H9 (cell line): ENCODE results near the gene CRABP2. TPM values are rescaled to one million over a fixed set of nuclear protein-coding genes. Genes with fewer than 3 reads are reported as not detected.

Experiments
- DNase-seq: peaks from one replicate; pipeline ENCODE4 v3.0.0-alpha.2; 2017
- H2AFZ ChIP-seq: one replicate; pipeline ENCODE4 v1.6.1; 2013; ENCODE audit warnings: mild to moderate bottlenecking, low read length, control low read depth, moderate library complexity
- H2AK5ac ChIP-seq: 2 replicates; pipeline ENCODE4 v1.6.1; 2013; ENCODE audit warnings: low read length, control low read depth, mixed read lengths; ENCODE audit not compliant: insufficient read length
- H2BK120ac ChIP-seq: one replicate; pipeline ENCODE4 v1.6.1; 2013; ENCODE audit warnings: low read depth, mild to moderate bottlenecking, low read length, control low read depth, inconsistent platforms; ENCODE audit not compliant: poor library complexity, severe bottlenecking
- H2BK12ac ChIP-seq: 2 replicates; pipeline ENCODE4 v1.6.1; 2013; ENCODE audit warnings: low read length, control low read depth, mixed read lengths, low read depth; ENCODE audit not compliant: insufficient read length
- H2BK15ac ChIP-seq: 2 replicates; pipeline ENCODE4 v1.6.1; 2013; ENCODE audit warnings: low read depth, low read length, control low read depth
- H2BK20ac ChIP-seq: one replicate; pipeline ENCODE4 v1.6.1; 2013; ENCODE audit warnings: low read depth, mild to moderate bottlenecking, low read length, control low read depth, inconsistent platforms; ENCODE audit not compliant: poor library complexity, severe bottlenecking
- H2BK5ac ChIP-seq: 2 replicates; pipeline ENCODE4 v1.6.1; 2013; ENCODE audit warnings: low read length, control low read depth, mixed read lengths; ENCODE audit not compliant: insufficient read length
- H3K14ac ChIP-seq: 2 replicates; pipeline ENCODE4 v1.6.1; 2013; ENCODE audit warnings: low read length, control low read depth; ENCODE audit not compliant: insufficient read depth
- H3K18ac ChIP-seq: 2 replicates; pipeline ENCODE4 v1.6.1; 2013; ENCODE audit warnings: low read depth, mild to moderate bottlenecking, mixed read lengths, low read length, control low read depth; ENCODE audit not compliant: insufficient read length
- H3K23ac ChIP-seq: 2 replicates; pipeline ENCODE4 v1.6.1; 2013; ENCODE audit warnings: low read length, control low read depth, mixed read lengths, low read depth; ENCODE audit not compliant: insufficient read length
- H3K23me2 ChIP-seq: 2 replicates; pipeline ENCODE4 v1.6.1; 2013; ENCODE audit warnings: low read depth, mild to moderate bottlenecking, mixed read lengths, low read length, control low read depth; ENCODE audit not compliant: insufficient read length, poor library complexity, severe bottlenecking
- H3K27ac ChIP-seq: 2 replicates; pipeline ENCODE4 v1.5.1; 2013; ENCODE audit warnings: low read length, control low read depth, mixed read lengths, low read depth; ENCODE audit not compliant: insufficient read length
- H3K27me3 ChIP-seq: 2 replicates; pipeline ENCODE4 v1.6.1; 2013; ENCODE audit warnings: low read length, control low read depth, inconsistent platforms; ENCODE audit not compliant: insufficient read depth
- H3K4ac ChIP-seq: 2 replicates; pipeline ENCODE4 v1.6.1; 2013; ENCODE audit warnings: low read depth, mild to moderate bottlenecking, control low read depth, inconsistent platforms, low read length, moderate library complexity
- H3K4me1 ChIP-seq: 2 replicates; pipeline ENCODE4 v1.6.1; 2013; ENCODE audit warnings: low read length, control low read depth, inconsistent platforms; ENCODE audit not compliant: insufficient read depth
- H3K4me2 ChIP-seq: 2 replicates; pipeline ENCODE4 v1.6.1; 2013; ENCODE audit warnings: low read length, control low read depth, mixed read lengths; ENCODE audit not compliant: insufficient read length, insufficient read depth
- H3K56ac ChIP-seq: 2 replicates; pipeline ENCODE4 v1.6.1; 2013; ENCODE audit warnings: low read depth, mild to moderate bottlenecking, mixed read lengths, low read length, control low read depth; ENCODE audit not compliant: insufficient read length
- H3K79me1 ChIP-seq: 2 replicates; pipeline ENCODE4 v1.6.1; 2013; ENCODE audit warnings: low read depth, mild to moderate bottlenecking, moderate library complexity, low read length, control low read depth, inconsistent platforms; ENCODE audit not compliant: insufficient read depth, poor library complexity, severe bottlenecking
- H3K79me2 ChIP-seq: 2 replicates; pipeline ENCODE4 v1.6.1; 2013; ENCODE audit warnings: low read length, control low read depth, inconsistent platforms; ENCODE audit not compliant: insufficient read depth
- H3K9ac ChIP-seq: 2 replicates; pipeline ENCODE4 v1.6.1; 2013; ENCODE audit warnings: low read length, control low read depth, mixed read lengths; ENCODE audit not compliant: insufficient read length; ENCODE audit errors: extremely low read depth
- H3K9me3 ChIP-seq: one replicate; pipeline ENCODE4 v1.6.1; 2013; ENCODE audit warnings: low read depth, low read length, inconsistent platforms; ENCODE audit not compliant: control insufficient read depth
- H3T11ph ChIP-seq: one replicate; pipeline ENCODE4 v1.6.1; 2013; ENCODE audit warnings: mild to moderate bottlenecking, low read length, control low read depth, inconsistent platforms
- H4K20me1 ChIP-seq: one replicate; pipeline ENCODE4 v1.6.1; 2013; ENCODE audit not compliant: control insufficient read depth, insufficient read length, insufficient read depth
- H4K5ac ChIP-seq: 2 replicates; pipeline ENCODE4 v1.6.1; 2013; ENCODE audit warnings: low read depth, mild to moderate bottlenecking, mixed read lengths, low read length, control low read depth; ENCODE audit not compliant: insufficient read length
- H4K8ac ChIP-seq: replicated peaks from 2 replicates; pipeline ENCODE4 v1.6.1; 2013; ENCODE audit warnings: low read length, control low read depth, mixed read lengths, low read depth; ENCODE audit not compliant: insufficient read length
- H4K91ac ChIP-seq: 2 replicates; pipeline ENCODE4 v1.6.1; 2013; ENCODE audit warnings: low read depth, mild to moderate bottlenecking, moderate library complexity, mixed read lengths, low read length, control low read depth; ENCODE audit not compliant: insufficient read length
- H3K27ac Mint-ChIP-seq, 3 experiments: 2 replicates in 2 of 3; 3 replicates in 1 of 3; pipeline ENCODE4 v1.8.0; 2020 to 2021; ENCODE audit warnings: mixed read lengths in 3 of 3, mild to moderate bottlenecking in 1 of 3, moderate library complexity in 1 of 3
- H3K27me3 Mint-ChIP-seq: 2 replicates; pipeline ENCODE4 v1.8.0; 2021; ENCODE audit warnings: low read depth, mild to moderate bottlenecking, moderate library complexity, mixed read lengths
- H3K36me3 Mint-ChIP-seq, 3 experiments: 2 replicates in 2 of 3; 3 replicates in 1 of 3; pipeline ENCODE4 v1.8.0; 2020 to 2021; ENCODE audit warnings: low read depth in 3 of 3, mixed read lengths in 3 of 3; ENCODE audit not compliant: insufficient read depth in 1 of 3
- H3K4me1 Mint-ChIP-seq, 2 experiments: 2 replicates each; pipeline ENCODE4 v1.8.0; 2020; ENCODE audit warnings: mixed read lengths in 2 of 2
- H3K4me3 Mint-ChIP-seq, 2 experiments: 2 replicates in 1 of 2; 3 replicates in 1 of 2; pipeline ENCODE4 v1.8.0; 2020 to 2021; ENCODE audit warnings: mild to moderate bottlenecking in 2 of 2, mixed read lengths in 2 of 2, moderate library complexity in 1 of 2
- H3K9me3 Mint-ChIP-seq, 2 experiments: 2 replicates in 1 of 2; 3 replicates in 1 of 2; pipeline ENCODE4 v1.8.0; 2020; ENCODE audit warnings: mild to moderate bottlenecking in 2 of 2, mixed read lengths in 2 of 2, moderate library complexity in 1 of 2
- CTCF ChIP-seq: fragments of 200-600 bp; sonication (generic); conservative IDR thresholded peaks from 3 replicates; pipeline ENCODE4 v1.8.0; 2021; ENCODE audit warnings: antibody characterized with exemption, mild to moderate bottlenecking
- WGBS: extraction: QIAGEN DNeasy Blood & Tissue Kit; methylation state at CpG from one replicate; pipeline ENCODE4 v1.1.7; 2013; ENCODE audit warnings: missing lambda C conversion rate, low lambda C conversion rate, mixed read lengths; ENCODE audit not compliant: insufficient read length; ENCODE audit errors: extremely low coverage; 5-methylcytosine and 5-hydroxymethylcytosine counted together
- total RNA-seq: library from RNA; stranded (reverse); gene quantifications from 2 replicates; pipeline ENCODE4 v1.2.1, GENCODE V29; 2021

CRABP2 gene
- total RNA-seq, 1 experiment from 2014 or later: 184 TPM

- DNase-seq: no peak
- no peak overlapping the region for H3K27ac ChIP-seq
- H2BK5ac ChIP-seq: no peak overlapping the region
- Mint-ChIP-seq H3K36me3 (peaks cover 35 to 48% (median 38%) of the 10 kb centered on the region in 3 experiments), H3K4me1 (peaks cover 77 to 88% of the 10 kb centered on the region in 2 experiments), H3K27ac (no peak overlapping the region; a peak in 1 of 7 replicates), H3K9me3 (peaks cover 2 to 3% of the 10 kb centered on the region in 2 experiments; a peak in 3 of 5 replicates), H3K27me3 (peaks cover 3% of the 10 kb centered on the region; the same call in 1 of the 2 replicates), H3K4me3 (0 out of 5 replicates have a peak overlapping the region, but pooled peaks of 1 of the 2 experiments have one; percentile 25)
- no peak for TF ChIP-seq CTCF
- peaks cover 12% of the 10 kb centered on the region for H3K23me2 ChIP-seq
- H3K14ac ChIP-seq: no peak overlapping the region
- H4K8ac ChIP-seq: no peak overlapping the region
- peaks cover 4% of the 10 kb centered on the region; the same call in 1 of the 2 replicates for H3K79me2 ChIP-seq
- no peak overlapping the region for H3K4me2 ChIP-seq
- no peaks in the 10 kb centered on the region for H3K27me3 ChIP-seq
- H4K91ac ChIP-seq: no peak overlapping the region
- no peak overlapping the region for H3K4ac ChIP-seq
- peaks cover 31% of the 10 kb centered on the region; the same call in 1 of the 2 replicates for H3K4me1 ChIP-seq
- no peak overlapping the region for H3K23ac ChIP-seq
- H2BK20ac ChIP-seq: no peak overlapping the region
- H4K5ac ChIP-seq: no peak overlapping the region
- no peak overlapping the region for H2BK120ac ChIP-seq
- H2AK5ac ChIP-seq: no peak overlapping the region
- no peak overlapping the region for H2BK15ac ChIP-seq
- H4K20me1 ChIP-seq: no peaks in the 10 kb centered on the region
- H3K9ac ChIP-seq: no peak overlapping the region
- H3K56ac ChIP-seq: no peak overlapping the region
- no peaks in the 10 kb centered on the region for H3K9me3 ChIP-seq
- peaks cover 8% of the 10 kb centered on the region for H3K79me1 ChIP-seq
- no peak overlapping the region for H3K18ac ChIP-seq
- no peak overlapping the region for H2AFZ ChIP-seq
- no peak overlapping the region for H3T11ph ChIP-seq
- no CpG with 5 or more reads among the region's 2 CpGs for WGBS
- no peak overlapping the region for H2BK12ac ChIP-seq
Measured at GRCh38 chr1:156671804-156672203, 33.6 kb downstream of the CRABP2 start.
